H1 (cell line): ENCODE data around the gene METTL8. TPM values are rescaled to one million over a fixed set of nuclear protein-coding genes. Genes with fewer than 3 reads are reported as not detected.

Experiments used
- CTCF ChIA-PET: fragments of 300-600 bp; sonication (Branson Sonifier 250); formaldehyde crosslinking; loops from one replicate; lab custom pipeline; 2021; ENCODE audit not compliant: partially characterized antibody; lab: Charles Lee
- POLR2A ChIA-PET: fragments of 300-600 bp; sonication (Branson Sonifier 250); formaldehyde crosslinking; loops from one replicate; lab custom pipeline; 2021; ENCODE audit warnings: inconsistent platforms; ENCODE audit not compliant: partially characterized antibody; lab: Charles Lee
- DNase-seq, 2 experiments: peaks; one replicate each; pipeline versions ENCODE4 v3.0.0 to v3.0.0-alpha.2; 2010 to 2022; ENCODE audit warnings: low spot score in 2 of 2, low read depth in 1 of 2, mixed read lengths in 1 of 2
- FAIRE-seq: peaks from 2 replicates; lab custom pipeline; 2011; peaks lifted over from hg19 to GRCh38; lab: Jason Lieb, UNC
- H2AFZ ChIP-seq: 2 replicates; pipeline ENCODE4 v1.8.1; 2012; ENCODE audit warnings: low read length, inconsistent platforms
- H2AK5ac ChIP-seq: 2 replicates; pipeline ENCODE4 v1.6.1; 2013; ENCODE audit warnings: low read depth, low read length
- H2BK120ac ChIP-seq: replicated peaks from 2 replicates; pipeline ENCODE3; 2013; ENCODE audit warnings: low read depth, low read length, inconsistent platforms
- H2BK12ac ChIP-seq: 2 replicates; pipeline ENCODE4 v1.6.1; 2013; ENCODE audit warnings: low read depth, low read length
- H2BK15ac ChIP-seq: 2 replicates; pipeline ENCODE4 v1.6.1; 2013; ENCODE audit warnings: low read length
- H2BK20ac ChIP-seq: 2 replicates; pipeline ENCODE4 v1.6.1; 2013; ENCODE audit warnings: low read length
- H2BK5ac ChIP-seq: 2 replicates; pipeline ENCODE4 v1.6.1; 2013; ENCODE audit warnings: low read depth, low read length
- H3K14ac ChIP-seq: 2 replicates; pipeline ENCODE4 v1.6.1; 2013; ENCODE audit warnings: inconsistent platforms; ENCODE audit not compliant: insufficient read length
- H3K18ac ChIP-seq: 2 replicates; pipeline ENCODE4 v1.6.1; 2013; ENCODE audit warnings: low read length; ENCODE audit errors: extremely low read depth
- H3K23ac ChIP-seq: 2 replicates; pipeline ENCODE4 v1.6.1; 2013; ENCODE audit warnings: inconsistent platforms; ENCODE audit not compliant: insufficient read length
- H3K23me2 ChIP-seq: 2 replicates; pipeline ENCODE4 v1.6.1; 2013; ENCODE audit warnings: low read depth, low read length
- H3K27ac ChIP-seq: 2 replicates; pipeline ENCODE4 v1.6.1; 2011; ENCODE audit warnings: low read depth, low read length, inconsistent platforms
- H3K27me3 ChIP-seq, 4 experiments: replicated peaks in 1 of 4; 1 replicate in 1 of 4; 2 replicates in 3 of 4; pipeline versions ENCODE4 v1.6.1 to v1.8.1; 2011 to 2013; ENCODE audit warnings: low read length in 3 of 4, mild to moderate bottlenecking in 3 of 4, inconsistent platforms in 2 of 4, mixed read lengths in 2 of 4, moderate library complexity in 1 of 4; ENCODE audit not compliant: control insufficient read depth in 3 of 4, insufficient read depth in 3 of 4; ENCODE audit errors: extremely low read depth in 1 of 4
- H3K36me3 ChIP-seq, 4 experiments: 2 replicates each; pipeline versions ENCODE4 v1.6.1 to v1.8.1; 2011 to 2013; ENCODE audit warnings: mild to moderate bottlenecking in 4 of 4, low read length in 3 of 4, moderate library complexity in 2 of 4, control low read depth in 1 of 4, inconsistent platforms in 1 of 4; ENCODE audit not compliant: insufficient read depth in 4 of 4, control insufficient read depth in 2 of 4
- H3K4ac ChIP-seq: replicated peaks from 2 replicates; pipeline ENCODE3; 2013; ENCODE audit warnings: low read length, low read depth, mixed read lengths, inconsistent platforms; ENCODE audit not compliant: insufficient read length
- H3K4me1 ChIP-seq, 4 experiments: replicated peaks in 1 of 4; 1 replicate in 1 of 4; 2 replicates in 3 of 4; pipeline versions ENCODE4 v1.6.1 to v1.8.1; 2011 to 2013; ENCODE audit warnings: low read length in 3 of 4, inconsistent platforms in 2 of 4, mixed read lengths in 1 of 4; ENCODE audit not compliant: insufficient read depth in 4 of 4, control insufficient read depth in 3 of 4
- H3K4me2 ChIP-seq, 2 experiments: 2 replicates each; pipeline versions ENCODE4 v1.6.1 to v1.8.1; 2011 to 2013; ENCODE audit warnings: low read depth in 2 of 2, low read length in 2 of 2, control low read depth in 1 of 2, inconsistent platforms in 1 of 2, mild to moderate bottlenecking in 1 of 2; ENCODE audit not compliant: insufficient read depth in 1 of 2
- H3K4me3 ChIP-seq, 4 experiments: fragments of 200-600, 300-600 bp in 1 of 4; sonication (generic), shearing (Covaris generic), sonication (Bioruptor Twin) in 1 of 4; 2 replicates each; pipeline versions ENCODE4 v1.5.1 to v1.8.1; 2011 to 2016; ENCODE audit warnings: low read length in 4 of 4, low read depth in 3 of 4, control low read depth in 2 of 4, inconsistent platforms in 2 of 4, mild to moderate bottlenecking in 2 of 4, mixed read lengths in 1 of 4, moderate library complexity in 1 of 4; ENCODE audit not compliant: insufficient read depth in 2 of 4; ENCODE audit errors: extremely low read depth in 1 of 4
- H3K56ac ChIP-seq: replicated peaks from 2 replicates; pipeline ENCODE3; 2013; ENCODE audit warnings: low read depth, mild to moderate bottlenecking, mixed read lengths, low read length, inconsistent platforms; ENCODE audit not compliant: insufficient read length
- H3K79me1 ChIP-seq: 2 replicates; pipeline ENCODE4 v1.6.1; 2013; ENCODE audit warnings: low read depth, low read length, control low read depth
- H3K79me2 ChIP-seq, 2 experiments: 2 replicates each; pipeline versions ENCODE4 v1.6.1 to v1.8.1; 2012 to 2013; ENCODE audit warnings: low read length in 2 of 2, mild to moderate bottlenecking in 2 of 2, inconsistent platforms in 1 of 2; ENCODE audit not compliant: insufficient read depth in 2 of 2, control insufficient read depth in 1 of 2
- H3K9ac ChIP-seq, 4 experiments: replicated peaks in 1 of 4; 1 replicate in 1 of 4; 2 replicates in 3 of 4; pipeline versions ENCODE4 v1.6.1 to v1.8.1; 2011 to 2013; ENCODE audit warnings: low read depth in 3 of 4, low read length in 3 of 4, control low read depth in 2 of 4, mild to moderate bottlenecking in 2 of 4, moderate library complexity in 2 of 4, inconsistent platforms in 1 of 4; ENCODE audit errors: extremely low read depth in 1 of 4
- H3K9me3 ChIP-seq, 2 experiments: 2 replicates each; pipeline versions ENCODE4 v1.6.1 to v1.8.1; 2012 to 2013; ENCODE audit warnings: mild to moderate bottlenecking in 2 of 2, moderate library complexity in 2 of 2, control low read depth in 1 of 2, inconsistent platforms in 1 of 2, low read depth in 1 of 2, low read length in 1 of 2, mixed read lengths in 1 of 2; ENCODE audit not compliant: insufficient read depth in 2 of 2
- H4K20me1 ChIP-seq, 2 experiments: replicated peaks in 1 of 2; 2 replicates each; pipeline versions ENCODE3 to v1.8.1; 2011 to 2013; ENCODE audit warnings: inconsistent platforms in 2 of 2, low read length in 2 of 2, mild to moderate bottlenecking in 1 of 2; ENCODE audit not compliant: insufficient read depth in 2 of 2, control insufficient read depth in 1 of 2
- H4K5ac ChIP-seq: 2 replicates; pipeline ENCODE4 v1.6.1; 2013; ENCODE audit warnings: low read length, low read depth, mixed read lengths, inconsistent platforms; ENCODE audit not compliant: insufficient read length
- H4K8ac ChIP-seq: 2 replicates; pipeline ENCODE4 v1.8.0; 2013; ENCODE audit warnings: mild to moderate bottlenecking, moderate library complexity, low read length, inconsistent platforms; ENCODE audit not compliant: insufficient read depth; ENCODE audit errors: extremely low read depth
- H4K91ac ChIP-seq: replicated peaks from 2 replicates; pipeline ENCODE3; 2013; ENCODE audit warnings: low read length, mixed read lengths, inconsistent platforms; ENCODE audit not compliant: insufficient read length
- BCL11A ChIP-seq, 2 experiments: IDR thresholded peaks; one replicate each; pipeline ENCODE4 v1.6.1; 2011; ENCODE audit warnings: low read depth in 2 of 2, low read length in 2 of 2, mild to moderate bottlenecking in 2 of 2
- CEBPB ChIP-seq: IDR thresholded peaks from 2 replicates; pipeline ENCODE4 v1.6.1; 2012; ENCODE audit warnings: low read depth, low read length
- CHD1 ChIP-seq: IDR thresholded peaks from 2 replicates; pipeline ENCODE4 v1.6.1; 2012; ENCODE audit warnings: low read depth, low read length, improper control_type of control experiment
- EGR1 ChIP-seq: IDR thresholded peaks from 2 replicates; pipeline ENCODE4 v1.6.1; 2011; ENCODE audit warnings: low read depth, low read length, borderline replicate concordance
- HDAC2 ChIP-seq, 2 experiments: fragments of 300-600 bp in 1 of 2; sonication (generic) in 1 of 2; IDR thresholded peaks; 2 replicates each; pipeline ENCODE4 v1.6.1; 2011 to 2012; ENCODE audit warnings: low read depth in 2 of 2, low read length in 2 of 2, mild to moderate bottlenecking in 2 of 2, moderate library complexity in 2 of 2, borderline replicate concordance in 1 of 2, inconsistent platforms in 1 of 2
- JUN ChIP-seq: IDR thresholded peaks from 2 replicates; pipeline ENCODE4 v1.6.1; 2011; ENCODE audit warnings: low read depth, mild to moderate bottlenecking, improper control_type of control experiment, low read length
- PHF8 ChIP-seq: fragments of 200-600 bp; sonication (generic); conservative IDR thresholded peaks from 2 replicates; pipeline ENCODE4 v1.7.1; 2012; ENCODE audit warnings: low read depth, mild to moderate bottlenecking, inconsistent platforms, low read length, moderate library complexity
- RXRA ChIP-seq: IDR thresholded peaks from 2 replicates; pipeline ENCODE4 v1.6.1; 2011; ENCODE audit warnings: low read depth, mild to moderate bottlenecking, low read length, moderate library complexity; ENCODE audit not compliant: insufficient read depth
- SUZ12 ChIP-seq: fragments of 200-600 bp; sonication (generic); IDR thresholded peaks from 2 replicates; pipeline ENCODE4 v1.6.1; 2012; ENCODE audit warnings: mild to moderate bottlenecking, inconsistent platforms, low read length, moderate library complexity, mixed read lengths
- TAF1 ChIP-seq: IDR thresholded peaks from 2 replicates; pipeline ENCODE4 v1.6.1; 2011; ENCODE audit warnings: mild to moderate bottlenecking, low read depth, low read length
- WGBS, 2 experiments: shearing (Covaris generic) in 1 of 2; methylation state at CpG; one replicate each; pipeline versions ENCODE4 v1.1.6 to v1.1.7; 2013 to 2015; ENCODE audit warnings: low lambda C conversion rate in 2 of 2, mixed read lengths in 2 of 2, inconsistent platforms in 1 of 2, low coverage in 1 of 2, missing lambda C conversion rate in 1 of 2; ENCODE audit not compliant: insufficient replicate concordance in 2 of 2, insufficient coverage in 1 of 2, insufficient read length in 1 of 2; ENCODE audit errors: extremely low coverage in 1 of 2, missing lambda C conversion rate in 1 of 2; 5-methylcytosine and 5-hydroxymethylcytosine counted together
- polyA plus RNA-seq, 7 experiments: library from polyadenylated mRNA; depleted of rRNA in 3 of 7; stranded (reverse) in 5 of 7; unstranded in 2 of 7; fragments of >200 nt in 5 of 7; fragments of 200-250 nt in 2 of 7; gene quantifications; 1 replicate in 5 of 7; 2 replicates in 1 of 7; 4 replicates in 1 of 7; pipeline versions ENCODE4 v1.2.1 to v1.2.3, GENCODE V29; 2011 to 2013; ENCODE audit warnings: missing spikeins in 2 of 7, mixed read lengths in 2 of 7
- total RNA-seq: library from RNA; stranded (reverse); fragmentation: NEBNext Ultra II Directional; extraction: Animal tissue kit (Norgen Biotek cat#: 25700); gene quantifications from 2 replicates; pipeline ENCODE4 v1.2.1, GENCODE V29; 2021
- TF ChIP-seq, protein P1 (sequence below): IDR thresholded peaks from 2 replicates; pipeline ENCODE4 v1.6.1; 2011; ENCODE audit warnings: low read length, improper control_type of control experiment

The METTL8 gene
- total and polyA plus RNA-seq, 2 of the 8 experiments (the other 6 are each of a cell fraction or from before 2014, with no cell fraction given): 17.6 to 79.7 TPM

DNA sequence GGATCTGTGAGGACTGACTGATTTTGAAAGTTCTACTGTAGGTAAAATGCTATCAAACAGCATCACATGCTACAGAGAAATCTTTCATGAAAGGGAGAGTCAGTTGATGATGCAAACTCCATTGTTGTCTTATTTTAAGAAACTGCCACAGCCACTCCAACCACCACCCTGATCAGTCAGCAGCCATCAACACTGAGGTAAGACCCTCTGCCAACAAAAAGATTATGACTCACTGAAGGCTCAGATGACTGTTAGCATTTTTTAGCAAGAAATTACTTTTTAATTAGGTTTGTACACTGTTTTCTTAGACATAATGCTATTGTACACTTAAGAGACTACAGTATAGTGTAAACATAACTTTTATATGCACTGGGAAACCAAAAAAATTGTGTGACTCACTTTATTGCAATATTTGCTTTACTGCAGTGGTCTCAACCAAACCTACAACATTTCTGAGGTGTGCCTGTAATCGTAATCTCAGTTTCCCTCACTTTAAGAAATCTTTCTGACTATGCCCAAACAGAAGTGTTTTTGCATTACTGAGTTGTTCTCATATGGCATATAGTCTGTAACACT, 42.8 kb downstream of the METTL8 start:
- no peak overlapping the region for H3K27ac ChIP-seq
- no peak overlapping the region for H3K4me2 ChIP-seq
- no peaks in the 10 kb centered on the region for H3K36me3 ChIP-seq
- WGBS, 2 experiments: 91% methylated on average over 1 of the region's 1 CpG; no CpG with 5 or more reads in 1 of the 2 experiments
- no peak overlapping the region for H3K4ac ChIP-seq
- DNase-seq: no peak
- H3K27me3 ChIP-seq: no peaks in the 10 kb centered on the region
- H4K91ac ChIP-seq: no peak overlapping the region
- no peak overlapping the region for H3K23ac ChIP-seq
- H2BK5ac ChIP-seq: no peak overlapping the region
- H3K4me3 ChIP-seq: no peak overlapping the region
- H2BK15ac ChIP-seq: no peak overlapping the region
- no peak overlapping the region for H3K14ac ChIP-seq
- no peak overlapping the region for H4K5ac ChIP-seq
- no peak overlapping the region for H3K56ac ChIP-seq
- CTCF ChIA-PET: no interaction called here
- H2BK12ac ChIP-seq: no peak overlapping the region
- H4K20me1 ChIP-seq: no peaks in the 10 kb centered on the region
- POLR2A ChIA-PET: no interaction called here
- no peak overlapping the region for H4K8ac ChIP-seq
- H3K9me3 ChIP-seq: no peaks in the 10 kb centered on the region
- no peak overlapping the region for H3K9ac ChIP-seq
- TF ChIP-seq RXRA (no peak), SUZ12 (no peak), HDAC2 (IDR thresholded peaks at IDR 0.05; ENCODE audit: borderline replicate concordance in 1 of 2, low read depth in 2 of 2, low read length in 2 of 2) (no peak), CHD1 (no peak), EGR1 (no peak), PHF8 (no peak), JUN (no peak), BCL11A (IDR thresholded peaks at IDR 0.05; ENCODE audit: low read depth in 2 of 2, low read length in 2 of 2) (no peak), TAF1 (no peak), CEBPB (no peak)
- TF ChIP-seq, protein P1, sequence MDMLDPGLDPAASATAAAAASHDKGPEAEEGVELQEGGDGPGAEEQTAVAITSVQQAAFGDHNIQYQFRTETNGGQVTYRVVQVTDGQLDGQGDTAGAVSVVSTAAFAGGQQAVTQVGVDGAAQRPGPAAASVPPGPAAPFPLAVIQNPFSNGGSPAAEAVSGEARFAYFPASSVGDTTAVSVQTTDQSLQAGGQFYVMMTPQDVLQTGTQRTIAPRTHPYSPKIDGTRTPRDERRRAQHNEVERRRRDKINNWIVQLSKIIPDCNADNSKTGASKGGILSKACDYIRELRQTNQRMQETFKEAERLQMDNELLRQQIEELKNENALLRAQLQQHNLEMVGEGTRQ: no peak
- peaks cover 5 to 16% (median 9%) of the 10 kb centered on the region in 4 experiments; a peak in 6 of 7 replicates for H3K4me1 ChIP-seq
- no peak overlapping the region for H2AFZ ChIP-seq
- no peaks in the 10 kb centered on the region for H3K79me1 ChIP-seq
- no peak overlapping the region for H3K18ac ChIP-seq
- H3K79me2 ChIP-seq: peaks cover 0 to 50% of the 10 kb centered on the region in 2 experiments; a peak in 2 of 4 replicates
- H2BK120ac ChIP-seq: no peak overlapping the region
- no peak overlapping the region for H2BK20ac ChIP-seq
- no peak overlapping the region for H2AK5ac ChIP-seq
- no peaks in the 10 kb centered on the region; the same call in 1 of the 2 replicates for H3K23me2 ChIP-seq
- no peak for FAIRE-seq
